ENCODE results near the gene ZNF445.

Gene ZNF445

DNA sequence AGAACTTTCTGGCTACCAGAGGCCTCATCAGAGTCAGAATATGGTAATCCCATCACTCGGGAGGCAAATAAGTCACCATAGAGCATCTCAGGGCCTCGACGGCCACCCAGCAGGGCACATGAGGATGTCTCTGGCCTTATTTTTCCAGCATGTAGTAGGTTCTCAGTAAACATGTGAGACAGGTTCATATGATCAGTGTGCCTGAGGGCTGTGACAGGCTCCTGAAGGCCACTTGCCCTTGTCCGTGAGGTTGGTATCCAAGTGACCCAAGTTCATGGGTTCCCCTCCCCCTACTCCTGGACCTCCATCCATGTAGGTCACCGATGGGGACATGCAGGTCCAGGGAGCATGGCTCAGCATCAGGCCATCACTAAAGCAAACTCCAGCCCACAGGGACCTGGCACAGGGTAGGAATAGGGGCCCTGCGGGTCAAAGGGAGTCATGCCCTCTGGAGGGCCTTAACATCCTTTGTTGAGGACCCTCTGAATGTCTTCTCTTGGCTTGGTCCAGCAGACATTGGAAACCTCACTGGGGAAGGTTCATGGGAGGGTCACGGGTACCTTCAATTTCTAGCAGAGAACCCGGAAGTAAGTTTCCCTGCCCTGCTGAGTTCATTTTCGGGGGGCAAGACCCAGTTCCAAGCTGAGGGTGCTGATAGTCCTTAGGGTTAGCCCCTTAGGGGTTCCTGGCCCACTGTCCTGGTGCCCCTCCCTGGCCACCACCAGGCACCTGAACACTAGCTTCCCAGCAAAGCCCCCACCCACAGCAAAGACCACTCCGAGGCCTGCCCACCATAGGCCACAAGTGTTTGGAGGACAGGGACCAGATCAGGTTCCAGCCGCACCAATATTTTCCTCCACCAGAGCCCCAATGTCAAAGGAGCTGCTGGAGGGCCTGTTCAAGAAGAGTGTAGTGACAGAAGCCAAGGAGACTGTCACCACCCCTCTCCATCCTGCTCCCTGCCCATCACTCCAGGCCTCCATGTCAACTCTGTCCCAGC is 61.1 kb downstream of the ZNF445 start:
- DNase-seq (ENCODE audit: low spot score), result no peak
- in situ Hi-C loops (cut with MboI; ENCODE audit: low pct_unique_long_range_greater_than_20kb, low sequenced_read_pairs, unreplicated experiment), result no loop called here
- TF ChIP-seq, protein P1, sequence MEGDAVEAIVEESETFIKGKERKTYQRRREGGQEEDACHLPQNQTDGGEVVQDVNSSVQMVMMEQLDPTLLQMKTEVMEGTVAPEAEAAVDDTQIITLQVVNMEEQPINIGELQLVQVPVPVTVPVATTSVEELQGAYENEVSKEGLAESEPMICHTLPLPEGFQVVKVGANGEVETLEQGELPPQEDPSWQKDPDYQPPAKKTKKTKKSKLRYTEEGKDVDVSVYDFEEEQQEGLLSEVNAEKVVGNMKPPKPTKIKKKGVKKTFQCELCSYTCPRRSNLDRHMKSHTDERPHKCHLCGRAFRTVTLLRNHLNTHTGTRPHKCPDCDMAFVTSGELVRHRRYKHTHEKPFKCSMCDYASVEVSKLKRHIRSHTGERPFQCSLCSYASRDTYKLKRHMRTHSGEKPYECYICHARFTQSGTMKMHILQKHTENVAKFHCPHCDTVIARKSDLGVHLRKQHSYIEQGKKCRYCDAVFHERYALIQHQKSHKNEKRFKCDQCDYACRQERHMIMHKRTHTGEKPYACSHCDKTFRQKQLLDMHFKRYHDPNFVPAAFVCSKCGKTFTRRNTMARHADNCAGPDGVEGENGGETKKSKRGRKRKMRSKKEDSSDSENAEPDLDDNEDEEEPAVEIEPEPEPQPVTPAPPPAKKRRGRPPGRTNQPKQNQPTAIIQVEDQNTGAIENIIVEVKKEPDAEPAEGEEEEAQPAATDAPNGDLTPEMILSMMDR (IDR thresholded peaks at IDR 0.05; ENCODE audit: extremely low read depth, insufficient read depth, missing control alignments), result no peak

- TF ChIP-seq, protein P1 (IDR thresholded peaks at IDR 0.05; ENCODE audit: extremely low read depth, insufficient read depth, missing control alignments), result no peak
- DNase-seq (ENCODE audit: low spot score), result no peak
- in situ Hi-C loops (cut with MboI; ENCODE audit: low pct_unique_long_range_greater_than_20kb, low sequenced_read_pairs, unreplicated experiment), result no loop called here
These were observed 62.0 kb downstream of the ZNF445 start for GRCh38 chr3:44415421-44415820.

- no peak for DNase-seq (ENCODE audit: low spot score)
- TF ChIP-seq, protein P1 (IDR thresholded peaks at IDR 0.05; ENCODE audit: extremely low read depth, insufficient read depth, missing control alignments), result no peak
- in situ Hi-C loops (cut with MboI; ENCODE audit: low pct_unique_long_range_greater_than_20kb, low sequenced_read_pairs, unreplicated experiment), result no loop called here
These were observed 62.9 kb downstream of the ZNF445 start for GRCh38 chr3:44414517-44415090.

DNA sequence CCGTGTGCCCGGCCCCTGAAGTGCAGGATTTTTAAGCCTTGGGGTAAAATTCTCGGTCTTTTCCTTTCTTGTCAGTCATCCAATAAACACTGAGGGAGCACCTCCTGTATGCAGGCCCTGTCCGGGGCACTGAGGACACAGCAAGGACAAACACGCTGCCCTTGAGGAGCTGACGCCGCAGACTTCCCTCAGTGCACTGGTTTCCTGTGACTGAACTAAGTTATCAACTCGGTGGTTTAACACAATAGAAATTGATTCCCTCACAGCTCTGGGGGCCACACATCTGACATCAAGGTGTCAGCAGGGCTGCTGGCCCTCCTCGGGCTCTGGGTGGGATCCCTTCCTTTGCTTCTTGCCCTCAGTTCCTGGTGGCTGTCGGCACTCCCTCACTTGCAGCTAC is 65.1 kb downstream of the ZNF445 start:
- in situ Hi-C loops (cut with MboI; ENCODE audit: low pct_unique_long_range_greater_than_20kb, low sequenced_read_pairs, unreplicated experiment), result no loop called here
- TF ChIP-seq, protein P1 (IDR thresholded peaks at IDR 0.05; ENCODE audit: extremely low read depth, insufficient read depth, missing control alignments), result no peak
- DNase-seq (ENCODE audit: low spot score), result no peak

- in situ Hi-C loops (cut with MboI; ENCODE audit: low pct_unique_long_range_greater_than_20kb, low sequenced_read_pairs, unreplicated experiment), result no loop called here
- TF ChIP-seq, protein P1 (IDR thresholded peaks at IDR 0.05; ENCODE audit: extremely low read depth, insufficient read depth, missing control alignments), result no peak
- no peak for DNase-seq (ENCODE audit: low spot score)
These were observed 66.3 kb downstream of the ZNF445 start for GRCh38 chr3:44411031-44411645.

- in situ Hi-C loops (cut with MboI; ENCODE audit: low pct_unique_long_range_greater_than_20kb, low sequenced_read_pairs, unreplicated experiment), result no loop called here
- no peak for DNase-seq (ENCODE audit: low spot score)
- TF ChIP-seq, protein P1 (IDR thresholded peaks at IDR 0.05; ENCODE audit: extremely low read depth, insufficient read depth, missing control alignments), result no peak
These were observed 67.6 kb downstream of the ZNF445 start for GRCh38 chr3:44409640-44410410.

Data from GM13977 (cell line).